Measurements from ENCODE around the gene LPCAT2. TPM values are rescaled to one million over a fixed set of nuclear protein-coding genes. Genes with fewer than 3 reads are reported as not detected.

Gene LPCAT2
- total RNA-seq, 2 donors from 2014 or later: 10.8 to 13.6 TPM

DNA sequence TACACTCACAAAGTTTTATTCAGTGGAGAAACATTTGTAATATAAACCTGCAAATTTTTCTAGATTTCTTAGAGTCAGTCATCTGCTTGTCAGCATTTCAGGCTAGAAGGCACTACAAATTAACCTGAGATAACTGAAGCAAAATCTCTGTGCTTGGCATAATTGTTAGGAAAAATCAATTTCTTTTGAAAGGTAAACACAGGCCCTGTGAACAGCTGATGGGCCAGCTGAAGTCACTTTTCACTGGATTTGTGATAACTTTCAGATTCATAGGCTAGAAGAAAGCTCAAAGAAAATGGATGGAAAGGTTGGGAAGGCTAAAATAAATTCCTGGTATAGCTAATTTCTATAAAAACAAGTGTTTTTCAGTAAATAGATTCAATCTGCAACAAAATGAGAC, 112.9 kb downstream of the LPCAT2 start:
- H3K27me3 ChIP-seq (replicated peaks; ENCODE audit: insufficient read depth): no peaks in the 10 kb centered on the region
- no peak overlapping the region for H3K27ac ChIP-seq
- no peaks in the 10 kb centered on the region for H3K4me1 ChIP-seq (replicated peaks)
- no peaks in the 10 kb centered on the region for H3K36me3 ChIP-seq
- no peaks in the 10 kb centered on the region for H3K9me3 ChIP-seq
- no peak for DNase-seq (ENCODE audit: low spot score)
- H3K4me3 ChIP-seq: no peak overlapping the region
- intact Hi-C loops (cut with DNase I): no loop called here
- TF ChIP-seq POLR2AphosphoS5 (IDR thresholded peaks at IDR 0.05): no peak
- TF ChIP-seq, protein P1, sequence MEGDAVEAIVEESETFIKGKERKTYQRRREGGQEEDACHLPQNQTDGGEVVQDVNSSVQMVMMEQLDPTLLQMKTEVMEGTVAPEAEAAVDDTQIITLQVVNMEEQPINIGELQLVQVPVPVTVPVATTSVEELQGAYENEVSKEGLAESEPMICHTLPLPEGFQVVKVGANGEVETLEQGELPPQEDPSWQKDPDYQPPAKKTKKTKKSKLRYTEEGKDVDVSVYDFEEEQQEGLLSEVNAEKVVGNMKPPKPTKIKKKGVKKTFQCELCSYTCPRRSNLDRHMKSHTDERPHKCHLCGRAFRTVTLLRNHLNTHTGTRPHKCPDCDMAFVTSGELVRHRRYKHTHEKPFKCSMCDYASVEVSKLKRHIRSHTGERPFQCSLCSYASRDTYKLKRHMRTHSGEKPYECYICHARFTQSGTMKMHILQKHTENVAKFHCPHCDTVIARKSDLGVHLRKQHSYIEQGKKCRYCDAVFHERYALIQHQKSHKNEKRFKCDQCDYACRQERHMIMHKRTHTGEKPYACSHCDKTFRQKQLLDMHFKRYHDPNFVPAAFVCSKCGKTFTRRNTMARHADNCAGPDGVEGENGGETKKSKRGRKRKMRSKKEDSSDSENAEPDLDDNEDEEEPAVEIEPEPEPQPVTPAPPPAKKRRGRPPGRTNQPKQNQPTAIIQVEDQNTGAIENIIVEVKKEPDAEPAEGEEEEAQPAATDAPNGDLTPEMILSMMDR (IDR thresholded peaks at IDR 0.05): no peak

DNA sequence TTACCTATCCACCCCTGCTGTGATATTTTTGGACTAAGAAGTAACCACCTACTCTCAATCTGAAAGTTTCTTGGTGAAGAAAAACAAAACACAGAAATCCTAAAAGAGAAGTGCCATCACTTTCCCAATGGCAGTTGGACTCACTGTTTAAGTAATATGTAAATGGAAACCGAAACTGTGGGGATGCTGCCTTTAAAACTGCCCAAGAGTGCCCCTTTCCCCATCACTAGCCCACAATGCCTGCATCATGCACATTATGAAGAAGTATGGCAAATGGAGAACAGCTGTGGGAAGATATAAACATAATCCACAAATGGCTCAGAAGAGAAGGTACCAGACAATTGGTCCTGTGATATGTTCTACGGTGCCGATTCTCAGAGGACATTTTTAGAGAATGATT, 113.4 kb downstream of the LPCAT2 start:
- DNase-seq (ENCODE audit: low spot score): no peak
- intact Hi-C loops (cut with DNase I): no loop called here
- Histone ChIP-seq H3K27ac (no peak overlapping the region), H3K27me3 (replicated peaks; ENCODE audit: insufficient read depth) (no peaks in the 10 kb centered on the region), H3K4me1 (replicated peaks) (no peaks in the 10 kb centered on the region), H3K4me3 (no peak overlapping the region), H3K36me3 (no peaks in the 10 kb centered on the region), H3K9me3 (no peaks in the 10 kb centered on the region)
- TF ChIP-seq POLR2AphosphoS5 (IDR thresholded peaks at IDR 0.05): no peak
- 94% methylated on average over 3 of the region's 3 CpGs for WGBS

GRCh38 chr16:55622930-55623561, 114.2 kb downstream of the LPCAT2 start:
- H3K4me1 ChIP-seq (replicated peaks): no peaks in the 10 kb centered on the region
- no peaks in the 10 kb centered on the region for H3K9me3 ChIP-seq
- intact Hi-C loops (cut with DNase I): no loop called here
- TF ChIP-seq, protein P1 (IDR thresholded peaks at IDR 0.05): no peak
- TF ChIP-seq POLR2AphosphoS5 (IDR thresholded peaks at IDR 0.05) (no peak), POLR2A (IDR thresholded peaks at IDR 0.05) (no peak)
- 56% methylated on average over 8 of the region's 8 CpGs for WGBS
- no peaks in the 10 kb centered on the region for H3K36me3 ChIP-seq
- H3K4me3 ChIP-seq: no peak overlapping the region
- DNase-seq (ENCODE audit: low spot score): no peak
- H3K27me3 ChIP-seq (replicated peaks; ENCODE audit: insufficient read depth): no peaks in the 10 kb centered on the region
- no peak overlapping the region for H3K27ac ChIP-seq

GRCh38 chr16:55623640-55624039, 114.8 kb downstream of the LPCAT2 start:
- Histone ChIP-seq H3K27ac (no peak overlapping the region), H3K9me3 (no peaks in the 10 kb centered on the region), H3K27me3 (replicated peaks; ENCODE audit: insufficient read depth) (no peaks in the 10 kb centered on the region), H3K36me3 (no peaks in the 10 kb centered on the region), H3K4me1 (replicated peaks) (no peaks in the 10 kb centered on the region), H3K4me3 (no peak overlapping the region)
- no peak for DNase-seq (ENCODE audit: low spot score)
- no peak for TF ChIP-seq POLR2A (IDR thresholded peaks at IDR 0.05)
- no peak for TF ChIP-seq POLR2AphosphoS5 (IDR thresholded peaks at IDR 0.05)
- TF ChIP-seq, protein P1 (IDR thresholded peaks at IDR 0.05): no peak
- WGBS: 97% methylated on average over 2 of the region's 2 CpGs
- intact Hi-C loops (cut with DNase I): no loop called here

DNA sequence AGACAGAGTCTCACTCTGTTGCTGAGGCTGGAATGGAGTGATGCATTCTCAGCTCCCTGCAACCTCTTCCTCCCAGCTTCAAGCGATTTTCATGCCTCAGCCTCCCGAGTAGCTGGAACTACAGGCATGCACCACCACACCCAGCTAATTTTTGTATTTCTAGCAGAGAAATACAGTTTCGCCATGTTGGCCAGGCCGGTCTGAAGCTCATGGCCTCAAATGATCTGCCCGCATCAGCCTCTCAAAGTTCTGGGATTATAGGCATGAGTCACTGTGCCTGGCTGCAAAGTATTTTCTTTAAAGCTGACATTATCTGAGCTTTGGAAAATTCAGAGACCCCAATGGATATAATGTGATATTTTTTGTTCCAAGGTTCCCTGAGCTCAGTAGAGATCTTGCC, 115.8 kb downstream of the LPCAT2 start:
- intact Hi-C loops (cut with DNase I): no loop called here
- no peak for DNase-seq (ENCODE audit: low spot score)
- TF ChIP-seq POLR2AphosphoS5 (IDR thresholded peaks at IDR 0.05): no peak
- TF ChIP-seq POLR2A (IDR thresholded peaks at IDR 0.05): no peak
- TF ChIP-seq, protein P1 (IDR thresholded peaks at IDR 0.05): no peak
- H3K4me1 ChIP-seq (replicated peaks): no peaks in the 10 kb centered on the region
- WGBS: 97% methylated on average over 5 of the region's 5 CpGs
- no peaks in the 10 kb centered on the region for H3K27me3 ChIP-seq (replicated peaks; ENCODE audit: insufficient read depth)
- H3K27ac ChIP-seq: no peak overlapping the region
- no peak overlapping the region for H3K4me3 ChIP-seq
- no peaks in the 10 kb centered on the region for H3K36me3 ChIP-seq
- H3K9me3 ChIP-seq: no peaks in the 10 kb centered on the region
